RWPE2 (cell line): ENCODE results near the gene BTG4.

Experiments
- ATAC-seq: fragments of 200-7000 bp; cut with Tn5 transposase; 3 replicates; pipeline ENCODE4 v1.9.1; 2021; ENCODE audit warnings: low read depth
- DNase-seq: peaks from one replicate; pipeline ENCODE4 v3.0.0-alpha.2; 2020; ENCODE audit warnings: low spot score
- H3K27ac ChIP-seq: fragments of 450-650 bp; 2 replicates; pipeline ENCODE4 v1.5.1; 2017; ENCODE audit warnings: mild to moderate bottlenecking; ENCODE audit not compliant: poor library complexity, severe bottlenecking
- H3K27me3 ChIP-seq: fragments of 250-450 bp; sonication (Bioruptor Pico); 2 replicates; pipeline ENCODE4 v1.5.1; 2021; ENCODE audit warnings: mild to moderate bottlenecking, moderate library complexity; ENCODE audit not compliant: insufficient read depth, poor library complexity, severe bottlenecking
- H3K36me3 ChIP-seq: fragments of 250-450 bp; sonication (Bioruptor Pico); 2 replicates; pipeline ENCODE4 v1.5.1; 2020; ENCODE audit warnings: low read depth, mild to moderate bottlenecking, moderate library complexity
- H3K4me1 ChIP-seq: fragments of 250-450 bp; sonication (Bioruptor Pico); 2 replicates; pipeline ENCODE4 v1.5.1; 2021; ENCODE audit warnings: mild to moderate bottlenecking, moderate library complexity; ENCODE audit not compliant: insufficient read depth, poor library complexity, severe bottlenecking
- H3K4me3 ChIP-seq: fragments of 250-450 bp; sonication (Bioruptor Pico); 2 replicates; pipeline ENCODE4 v1.5.1; 2021; ENCODE audit warnings: mild to moderate bottlenecking, moderate library complexity; ENCODE audit not compliant: severe bottlenecking
- H3K9me3 ChIP-seq: fragments of 250-450 bp; sonication (Bioruptor Pico); 2 replicates; pipeline ENCODE4 v1.5.1; 2021; ENCODE audit warnings: mild to moderate bottlenecking, moderate library complexity; ENCODE audit not compliant: severe bottlenecking
- CTCF ChIP-seq: fragments of 450-650 bp; IDR thresholded peaks from one replicate; pipeline ENCODE4 v1.5.1; 2017; ENCODE audit warnings: mild to moderate bottlenecking, moderate library complexity; ENCODE audit not compliant: poor library complexity, severe bottlenecking

Gene BTG4

DNA sequence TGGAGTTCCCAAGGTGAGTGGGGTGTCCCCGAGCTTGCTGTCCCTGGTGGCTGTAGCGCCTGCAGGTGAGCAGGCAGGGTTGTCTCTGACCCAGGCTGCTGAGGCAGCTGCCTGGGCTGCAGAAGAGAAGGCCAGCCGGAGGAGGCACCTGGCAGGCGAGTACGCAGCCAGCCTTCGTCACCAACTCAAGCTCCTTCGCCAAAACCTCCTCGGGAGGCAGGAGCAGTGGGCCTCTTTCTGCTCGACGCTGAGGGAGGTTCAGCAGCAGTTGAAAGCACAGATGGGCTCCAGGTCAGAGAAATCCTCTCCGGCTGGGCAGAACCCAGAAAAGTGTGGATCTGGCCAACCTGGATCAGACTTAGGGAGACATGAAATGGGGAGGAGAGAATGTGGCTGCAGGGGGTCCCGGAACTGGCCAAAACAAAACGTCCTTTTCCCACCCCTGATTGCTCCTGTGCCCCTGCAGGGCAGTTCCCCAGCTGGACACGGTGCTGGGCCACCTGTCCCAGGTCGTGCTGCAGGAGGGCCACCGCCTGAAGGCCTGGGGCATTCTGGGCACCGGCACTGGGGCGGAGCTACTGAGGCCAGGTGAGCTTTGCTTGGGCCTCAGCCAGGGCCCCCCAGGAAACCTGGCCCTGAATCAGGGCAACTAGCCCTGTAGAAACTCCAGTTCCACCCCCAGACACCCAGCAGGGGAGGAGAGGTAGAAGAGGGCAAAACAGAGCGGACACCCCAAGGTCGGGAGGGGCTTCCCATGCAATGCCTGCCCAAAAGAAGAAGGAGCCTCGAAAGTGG lies 56.7 kb downstream of the BTG4 start:
- Histone ChIP-seq H3K36me3 (no peaks in the 10 kb centered on the region), H3K9me3 (no peaks in the 10 kb centered on the region), H3K4me3 (no peak overlapping the region), H3K27me3 (no peaks in the 10 kb centered on the region), H3K27ac (no peak overlapping the region), H3K4me1 (no peaks in the 10 kb centered on the region)
- ATAC-seq (no peak), DNase-seq (no peak)
- TF ChIP-seq CTCF = no peak

DNA sequence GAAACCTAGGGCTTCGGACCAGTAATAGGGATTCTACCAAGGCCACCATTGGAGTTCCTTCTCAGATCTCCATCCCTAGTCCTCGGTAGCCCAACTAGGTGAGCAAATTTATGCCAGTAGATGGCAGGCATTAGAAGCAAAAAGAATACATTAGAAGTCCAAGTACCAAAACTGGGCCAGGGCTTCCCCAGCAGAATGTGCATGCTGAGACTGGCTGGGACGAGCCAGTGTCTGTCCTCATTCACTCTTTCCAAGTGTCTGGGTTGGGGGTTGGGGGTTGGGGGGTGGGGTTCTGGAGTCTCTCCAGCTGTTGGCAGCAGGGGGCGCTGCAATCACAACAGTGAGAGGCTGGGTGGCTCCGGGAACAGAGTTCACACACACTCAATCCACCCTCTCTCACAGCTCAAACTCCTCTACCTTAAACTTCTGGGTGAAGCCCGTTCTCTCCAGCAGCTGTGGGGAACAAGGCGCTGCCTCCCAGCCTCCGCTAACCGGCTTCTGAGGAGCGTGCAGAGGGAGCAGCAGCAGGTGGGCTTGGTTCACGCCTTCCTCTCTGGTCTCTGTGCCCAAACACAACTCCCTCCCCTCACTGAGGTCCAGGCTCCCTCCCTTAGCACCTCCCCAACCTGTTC lies 57.5 kb downstream of the BTG4 start:
- no peak for DNase-seq
- H3K4me3 ChIP-seq = no peak overlapping the region
- H3K9me3 ChIP-seq = no peaks in the 10 kb centered on the region
- TF ChIP-seq CTCF = peak; percentile 65
- no peaks in the 10 kb centered on the region for H3K27me3 ChIP-seq
- ATAC-seq = peak; percentile 69
- H3K4me1 ChIP-seq = no peaks in the 10 kb centered on the region
- H3K36me3 ChIP-seq = no peaks in the 10 kb centered on the region
- no peak overlapping the region for H3K27ac ChIP-seq

- no peaks in the 10 kb centered on the region for H3K27me3 ChIP-seq
- ATAC-seq = no peak
- H3K36me3 ChIP-seq = no peaks in the 10 kb centered on the region
- H3K4me1 ChIP-seq = no peaks in the 10 kb centered on the region
- no peak overlapping the region for H3K4me3 ChIP-seq
- H3K27ac ChIP-seq = no peak overlapping the region
- no peak for TF ChIP-seq CTCF
- DNase-seq = no peak
- no peaks in the 10 kb centered on the region for H3K9me3 ChIP-seq
Observed at GRCh38 chr11:111452817-111453552, 59.2 kb downstream of the BTG4 start.

GRCh38 chr11:111452146-111452545 lies 60.0 kb downstream of the BTG4 start:
- H3K36me3 ChIP-seq = no peaks in the 10 kb centered on the region
- H3K4me3 ChIP-seq = no peak overlapping the region
- no peak for TF ChIP-seq CTCF
- H3K27ac ChIP-seq = no peak overlapping the region
- ATAC-seq = no peak
- H3K4me1 ChIP-seq = no peaks in the 10 kb centered on the region
- no peaks in the 10 kb centered on the region for H3K9me3 ChIP-seq
- DNase-seq = no peak
- no peaks in the 10 kb centered on the region for H3K27me3 ChIP-seq
